HCT116 (cell line): ENCODE measurements around the gene CAPN13.

ENCODE experiments used
- EGR1 ChIP-seq: IDR thresholded peaks from 2 replicates; pipeline ENCODE4 v1.6.1; 2012; ENCODE audit warnings: low read depth
- ZFX ChIP-seq: fragments of 450-650 bp; IDR thresholded peaks from 2 replicates; pipeline ENCODE4 v1.6.1; 2017
- TF ChIP-seq, protein P1 (sequence below), 3 experiments: fragments of 200-600 bp in 1 of 3; sonication (generic) in 1 of 3; IDR thresholded peaks in 2 of 3; conservative IDR thresholded peaks in 1 of 3; 2 replicates each; pipeline ENCODE4 v1.5.1; 2012 to 2017; ENCODE audit warnings: low read depth in 2 of 3, low read length in 2 of 3, antibody characterized with exemption in 1 of 3, borderline replicate concordance in 1 of 3, control low read depth in 1 of 3, mild to moderate bottlenecking in 1 of 3, mixed read lengths in 1 of 3, mixed run types in 1 of 3, moderate library complexity in 1 of 3; ENCODE audit not compliant: insufficient read depth in 1 of 3

DNA sequence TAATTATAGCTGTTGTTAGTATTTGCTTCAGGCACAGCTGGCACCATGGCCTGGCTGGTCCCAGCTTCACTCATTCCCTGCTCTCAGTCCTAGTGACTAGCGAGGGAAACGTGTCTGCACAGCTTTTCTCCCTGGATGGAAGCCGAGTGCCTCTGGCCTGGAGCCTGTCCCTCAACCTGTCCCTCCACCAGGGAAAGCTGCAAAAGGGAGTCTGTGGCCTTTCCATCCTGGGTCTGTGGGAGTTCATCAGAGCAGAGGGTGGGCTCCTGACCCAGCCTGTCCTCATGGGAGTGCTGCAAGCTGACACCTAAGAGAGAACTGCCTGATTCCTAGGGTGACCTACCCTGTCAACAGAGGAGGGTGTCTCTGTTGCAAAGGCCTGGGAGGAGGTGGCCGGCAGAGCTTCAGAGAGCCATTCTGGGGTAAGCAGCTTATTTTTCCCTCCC is 118.3 kb downstream of the CAPN13 start:
- TF ChIP-seq, protein P1, sequence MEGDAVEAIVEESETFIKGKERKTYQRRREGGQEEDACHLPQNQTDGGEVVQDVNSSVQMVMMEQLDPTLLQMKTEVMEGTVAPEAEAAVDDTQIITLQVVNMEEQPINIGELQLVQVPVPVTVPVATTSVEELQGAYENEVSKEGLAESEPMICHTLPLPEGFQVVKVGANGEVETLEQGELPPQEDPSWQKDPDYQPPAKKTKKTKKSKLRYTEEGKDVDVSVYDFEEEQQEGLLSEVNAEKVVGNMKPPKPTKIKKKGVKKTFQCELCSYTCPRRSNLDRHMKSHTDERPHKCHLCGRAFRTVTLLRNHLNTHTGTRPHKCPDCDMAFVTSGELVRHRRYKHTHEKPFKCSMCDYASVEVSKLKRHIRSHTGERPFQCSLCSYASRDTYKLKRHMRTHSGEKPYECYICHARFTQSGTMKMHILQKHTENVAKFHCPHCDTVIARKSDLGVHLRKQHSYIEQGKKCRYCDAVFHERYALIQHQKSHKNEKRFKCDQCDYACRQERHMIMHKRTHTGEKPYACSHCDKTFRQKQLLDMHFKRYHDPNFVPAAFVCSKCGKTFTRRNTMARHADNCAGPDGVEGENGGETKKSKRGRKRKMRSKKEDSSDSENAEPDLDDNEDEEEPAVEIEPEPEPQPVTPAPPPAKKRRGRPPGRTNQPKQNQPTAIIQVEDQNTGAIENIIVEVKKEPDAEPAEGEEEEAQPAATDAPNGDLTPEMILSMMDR (IDR thresholded peaks at IDR 0.05 in 2 of 3, conservative IDR thresholded peaks at IDR 0.05 in 1 of 3; ENCODE audit: borderline replicate concordance in 1 of 3, insufficient read depth in 1 of 3, low read depth in 2 of 3, low read length in 2 of 3): no peak
- TF ChIP-seq ZFX: no peak
- TF ChIP-seq EGR1: no peak
